ENCODE measurements around the gene MRPS21. TPM values are rescaled to one million over a fixed set of nuclear protein-coding genes. Genes with fewer than 3 reads are reported as not detected.
"Not testable (repeated sequence)": the region's sequence is repeated elsewhere in the genome, so short reads cannot be mapped to it uniquely, and the experiment has no call there.

The MRPS21 gene
- total RNA-seq, 1 experiment from 2014 or later = 75.5 TPM

- no peak overlapping the region for H3K4me3 ChIP-seq
- no peak for DNase-seq
- H3K9me3 ChIP-seq = no peaks in the 10 kb centered on the region
- H3K27me3 ChIP-seq = no peaks in the 10 kb centered on the region
- peaks cover 18% of the 10 kb centered on the region for H3K36me3 ChIP-seq
Observed at GRCh38 chr1:150271291-150271959, 22.2 kb upstream of the MRPS21 start.

- peaks cover 4% of the 10 kb centered on the region for H3K36me3 ChIP-seq
- no peaks in the 10 kb centered on the region for H3K27me3 ChIP-seq
- H3K9me3 ChIP-seq = no peaks in the 10 kb centered on the region
- no peak overlapping the region for H3K4me3 ChIP-seq
- DNase-seq = no peak
Observed at GRCh38 chr1:150273311-150273710, 20.4 kb upstream of the MRPS21 start.

- Histone ChIP-seq H3K4me3 (no peak overlapping the region), H3K9me3 (no peaks in the 10 kb centered on the region), H3K27me3 (no peaks in the 10 kb centered on the region), H3K36me3 (no peaks in the 10 kb centered on the region)
- no peak for DNase-seq
Observed at GRCh38 chr1:150280138-150280707, 13.4 kb upstream of the MRPS21 start.

- Histone ChIP-seq H3K27me3 (no peaks in the 10 kb centered on the region), H3K36me3 (no peaks in the 10 kb centered on the region), H3K4me3 (peak overlapping the region; percentile 19), H3K9me3 (no peaks in the 10 kb centered on the region)
- DNase-seq = peak; percentile 54
Observed at GRCh38 chr1:150281221-150281757, 12.4 kb upstream of the MRPS21 start.

- Histone ChIP-seq H3K9me3 (no peaks in the 10 kb centered on the region), H3K36me3 (no peaks in the 10 kb centered on the region), H3K4me3 (peak within 1 kb of the TSS; percentile 19), H3K27me3 (no peaks in the 10 kb centered on the region)
- DNase-seq = peak; percentile 50
Observed at GRCh38 chr1:150281758-150282557, 11.7 kb upstream of the MRPS21 start, which contains the start of gene CIART. Gene CIART (plus strand): TSS chr1:150282554. CDS start chr1:150283268, 714 bp downstream.

- no peak overlapping the region for H3K4me3 ChIP-seq
- H3K27me3 ChIP-seq = no peaks in the 10 kb centered on the region; the same call in 1 of the 2 replicates
- H3K36me3 ChIP-seq = no peaks in the 10 kb centered on the region
- no peaks in the 10 kb centered on the region for H3K9me3 ChIP-seq
- DNase-seq = no peak
Observed at GRCh38 chr1:150282558-150282958, 11.1 kb upstream of the MRPS21 start.

GRCh38 chr1:150283260-150283659 is 10.4 kb upstream of the MRPS21 start:
- DNase-seq = no peak
- Histone ChIP-seq H3K27me3 (peaks cover 3% of the 10 kb centered on the region; the same call in 1 of the 2 replicates), H3K9me3 (no peaks in the 10 kb centered on the region), H3K36me3 (no peaks in the 10 kb centered on the region), H3K4me3 (no peak overlapping the region)

- H3K27me3 ChIP-seq = peaks cover 8% of the 10 kb centered on the region; the same call in 1 of the 2 replicates
- no peak for DNase-seq
- no peaks in the 10 kb centered on the region for H3K36me3 ChIP-seq
- H3K4me3 ChIP-seq = no peak overlapping the region
- H3K9me3 ChIP-seq = no peaks in the 10 kb centered on the region
Observed at GRCh38 chr1:150288382-150288781, 5.3 kb upstream of the MRPS21 start.

GRCh38 chr1:150288822-150289221 is 4.8 kb upstream of the MRPS21 start:
- peaks cover 8% of the 10 kb centered on the region; the same call in 1 of the 2 replicates for H3K27me3 ChIP-seq
- no peak for DNase-seq
- H3K36me3 ChIP-seq = no peaks in the 10 kb centered on the region
- H3K9me3 ChIP-seq = no peaks in the 10 kb centered on the region
- no peak overlapping the region for H3K4me3 ChIP-seq

- DNase-seq = no peak
- Histone ChIP-seq H3K27me3 (no peaks in the 10 kb centered on the region), H3K9me3 (no peaks in the 10 kb centered on the region), H3K36me3 (peaks cover 49% of the 10 kb centered on the region), H3K4me3 (no peak overlapping the region)
Observed at GRCh38 chr1:150295476-150295875, 1.8 kb downstream of the MRPS21 start.

GRCh38 chr1:150299716-150300115 is 6.1 kb downstream of the MRPS21 start:
- no peaks in the 10 kb centered on the region for H3K9me3 ChIP-seq
- no peak overlapping the region for H3K4me3 ChIP-seq
- no peaks in the 10 kb centered on the region for H3K27me3 ChIP-seq
- peaks cover 91% of the 10 kb centered on the region for H3K36me3 ChIP-seq
- no peak for DNase-seq

GRCh38 chr1:150302338-150302737 is 8.7 kb downstream of the MRPS21 start:
- no peak for DNase-seq
- Histone ChIP-seq H3K9me3 (no peaks in the 10 kb centered on the region), H3K27me3 (no peaks in the 10 kb centered on the region), H3K4me3 (no peak overlapping the region), H3K36me3 (peaks cover 89% of the 10 kb centered on the region)

- Histone ChIP-seq H3K27me3 (no peaks in the 10 kb centered on the region), H3K9me3 (no peaks in the 10 kb centered on the region), H3K36me3 (peaks cover 89% of the 10 kb centered on the region), H3K4me3 (no peak overlapping the region)
- no peak for DNase-seq
Observed at GRCh38 chr1:150302902-150303301, 9.2 kb downstream of the MRPS21 start.

- not testable (repeated sequence) for DNase-seq, H3K9me3 ChIP-seq, H3K4me3 ChIP-seq, H3K27me3 ChIP-seq
- peaks cover 55% of the 10 kb centered on the region for H3K36me3 ChIP-seq
Observed at GRCh38 chr1:150308585-150308984, 14.9 kb downstream of the MRPS21 start.

- Histone ChIP-seq H3K36me3 (peaks cover 42% of the 10 kb centered on the region), H3K9me3 (no peaks in the 10 kb centered on the region), H3K27me3 (no peaks in the 10 kb centered on the region), H3K4me3 (no peak overlapping the region)
- DNase-seq = no peak
Observed at GRCh38 chr1:150309758-150310508, 16.3 kb downstream of the MRPS21 start.

- Histone ChIP-seq H3K36me3 (peaks cover 26% of the 10 kb centered on the region), H3K9me3 (no peaks in the 10 kb centered on the region), H3K27me3 (no peaks in the 10 kb centered on the region), H3K4me3 (no peak overlapping the region)
- DNase-seq = no peak
Observed at GRCh38 chr1:150311762-150312161, 18.1 kb downstream of the MRPS21 start.
